ENCODE results near the gene ABTB2.

GRCh38 chr11:34284156-34284555, 73.7 kb downstream of the ABTB2 start:
- TF ChIP-seq CTCF (conservative IDR thresholded peaks at IDR 0.05; ENCODE audit: low read depth, low read length) (no peak), EZH2 (IDR thresholded peaks at IDR 0.05; ENCODE audit: borderline replicate concordance, low read depth, low read length, poor library complexity, severe bottlenecking) (no peak)

Data from A673 (cell line).